ENCODE results near the gene AFG1L.

DNA sequence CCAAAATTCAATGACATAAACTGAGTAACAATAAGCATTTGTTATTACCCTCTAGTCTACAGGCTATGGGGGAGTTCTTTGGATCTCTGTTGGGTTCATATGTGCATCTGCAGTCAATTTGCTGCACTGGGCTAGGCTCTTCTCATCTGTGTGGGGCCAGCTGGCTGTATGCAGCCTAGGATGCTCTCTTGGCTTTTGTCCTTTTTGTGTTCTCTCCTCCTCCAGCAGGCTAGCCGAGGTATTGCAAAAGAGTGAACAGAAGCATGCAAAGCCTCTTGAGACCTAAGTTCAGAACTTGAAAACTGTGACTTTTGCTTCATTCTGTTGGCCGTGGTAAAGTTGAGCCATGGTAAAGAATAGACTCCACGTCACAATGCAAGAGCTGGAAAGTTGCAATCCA lies 203.0 kb downstream of the AFG1L start:
- no peak for TF ChIP-seq EZH2 (IDR thresholded peaks at IDR 0.05)
- TF ChIP-seq POLR2AphosphoS5 (IDR thresholded peaks at IDR 0.05; ENCODE audit: borderline replicate concordance, low read depth, low read length): no peak
